A204.1 (cell line): Measurements from ENCODE around the gene CES1.
A peak's percentile ranks its signal among the peaks of the same experiment; 100 is the strongest.
"Not testable (repeated sequence)": the region's sequence is repeated elsewhere in the genome, so short reads cannot be mapped to it uniquely, and the experiment has no call there.

Experiments used
- FAIRE-seq: peaks from 2 replicates; lab custom pipeline; 2012; peaks lifted over from hg19 to GRCh38; lab: Jason Lieb, UNC

Gene CES1

GRCh38 chr16:55832773-55833691 is at the start of gene CES1:
CES1 (minus strand) TSS chr16:55833096; CDS start chr16:55833055, 41 bp downstream.
- FAIRE-seq = no peak

GRCh38 chr16:55876854-55877253 is 44.0 kb upstream of the CES1 start:
- FAIRE-seq = no peak

GRCh38 chr16:55875273-55875672 is 42.4 kb upstream of the CES1 start, which contains the start of gene CES5A:
CES5A (minus strand) TSS chr16:55875373; CDS start chr16:55875221, 152 bp downstream.
- FAIRE-seq = no peak

- FAIRE-seq = no peak
Measured at GRCh38 chr16:55873122-55873521, 40.2 kb upstream of the CES1 start.

- FAIRE-seq = no peak
Measured at GRCh38 chr16:55872130-55872529, 39.2 kb upstream of the CES1 start.

GRCh38 chr16:55871411-55872038 is 38.6 kb upstream of the CES1 start:
- no peak for FAIRE-seq

- FAIRE-seq = no peak
Measured at GRCh38 chr16:55868980-55869379, 36.1 kb upstream of the CES1 start.

- FAIRE-seq = no peak
Measured at GRCh38 chr16:55868137-55868536, 35.2 kb upstream of the CES1 start.

GRCh38 chr16:55861288-55861687 is 28.4 kb upstream of the CES1 start:
- no peak for FAIRE-seq

- FAIRE-seq = not testable (repeated sequence)
Measured at GRCh38 chr16:55857650-55858049, 24.8 kb upstream of the CES1 start.

- no peak for FAIRE-seq
Measured at GRCh38 chr16:55856950-55857349, 24.1 kb upstream of the CES1 start.

GRCh38 chr16:55853114-55853513 is 20.2 kb upstream of the CES1 start:
- FAIRE-seq = no peak

- FAIRE-seq = no peak
Measured at GRCh38 chr16:55849536-55849935, 16.6 kb upstream of the CES1 start.

- no peak for FAIRE-seq
Measured at GRCh38 chr16:55846598-55847346, 13.9 kb upstream of the CES1 start.

GRCh38 chr16:55843105-55843395 is 10.2 kb upstream of the CES1 start:
- FAIRE-seq = no peak

- peak; percentile 87 for FAIRE-seq
Measured at GRCh38 chr16:55842369-55843104, 9.6 kb upstream of the CES1 start.

- FAIRE-seq = no peak
Measured at GRCh38 chr16:55839115-55839514, 6.2 kb upstream of the CES1 start.

GRCh38 chr16:55836158-55836611 is 3.3 kb upstream of the CES1 start:
- FAIRE-seq = no peak

GRCh38 chr16:55835581-55835980 is 2.7 kb upstream of the CES1 start:
- FAIRE-seq = no peak

GRCh38 chr16:55835173-55835572 is 2.3 kb upstream of the CES1 start:
- FAIRE-seq = not testable (repeated sequence)

- no peak for FAIRE-seq
Measured at GRCh38 chr16:55834049-55834448, 1.2 kb upstream of the CES1 start.

- no peak for FAIRE-seq
Measured at GRCh38 chr16:55832425-55832772, 497 bp downstream of the CES1 start.
